MM.1S (cell line): ENCODE measurements around the gene SCT.

Experiments
- EZH2 ChIP-seq: fragments of 300-600 bp; sonication (generic); optimal IDR thresholded peaks from 2 replicates; pipeline ENCODE3; 2017; ENCODE audit warnings: low read depth, mild to moderate bottlenecking, antibody characterized with exemption, low read length, mixed read lengths
- EZH2phosphoT487 ChIP-seq: fragments of 300-600 bp; sonication (generic); IDR thresholded peaks from 2 replicates; pipeline ENCODE4 v1.6.1; 2018; ENCODE audit warnings: antibody characterized with exemption, low read length
- TF ChIP-seq, protein P1 (sequence below): fragments of 300-600 bp; sonication (generic); IDR thresholded peaks from 2 replicates; pipeline ENCODE4 v1.5.1; 2016; ENCODE audit warnings: antibody characterized with exemption, low read length, mixed read lengths

GRCh38 chr11:641806-642370, 14.9 kb upstream of the SCT start:
- TF ChIP-seq, protein P1, sequence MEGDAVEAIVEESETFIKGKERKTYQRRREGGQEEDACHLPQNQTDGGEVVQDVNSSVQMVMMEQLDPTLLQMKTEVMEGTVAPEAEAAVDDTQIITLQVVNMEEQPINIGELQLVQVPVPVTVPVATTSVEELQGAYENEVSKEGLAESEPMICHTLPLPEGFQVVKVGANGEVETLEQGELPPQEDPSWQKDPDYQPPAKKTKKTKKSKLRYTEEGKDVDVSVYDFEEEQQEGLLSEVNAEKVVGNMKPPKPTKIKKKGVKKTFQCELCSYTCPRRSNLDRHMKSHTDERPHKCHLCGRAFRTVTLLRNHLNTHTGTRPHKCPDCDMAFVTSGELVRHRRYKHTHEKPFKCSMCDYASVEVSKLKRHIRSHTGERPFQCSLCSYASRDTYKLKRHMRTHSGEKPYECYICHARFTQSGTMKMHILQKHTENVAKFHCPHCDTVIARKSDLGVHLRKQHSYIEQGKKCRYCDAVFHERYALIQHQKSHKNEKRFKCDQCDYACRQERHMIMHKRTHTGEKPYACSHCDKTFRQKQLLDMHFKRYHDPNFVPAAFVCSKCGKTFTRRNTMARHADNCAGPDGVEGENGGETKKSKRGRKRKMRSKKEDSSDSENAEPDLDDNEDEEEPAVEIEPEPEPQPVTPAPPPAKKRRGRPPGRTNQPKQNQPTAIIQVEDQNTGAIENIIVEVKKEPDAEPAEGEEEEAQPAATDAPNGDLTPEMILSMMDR = no peak
- TF ChIP-seq EZH2phosphoT487 (no peak), EZH2 (no peak)
